A673 (cell line): ENCODE measurements around the gene SV2C.

ENCODE experiments used
- EZH2 ChIP-seq: fragments of 200-600 bp; sonication (generic); IDR thresholded peaks from 2 replicates; pipeline ENCODE4 v1.6.1; 2017; ENCODE audit warnings: borderline replicate concordance, low read depth, mild to moderate bottlenecking, mixed read lengths, antibody characterized with exemption, low read length; ENCODE audit not compliant: poor library complexity, severe bottlenecking
- TF ChIP-seq, protein P1 (sequence below): fragments of 300-800, 200-600 bp; sonication (generic); conservative IDR thresholded peaks from 2 replicates; pipeline ENCODE4 v1.5.1; 2017; ENCODE audit warnings: low read depth, mild to moderate bottlenecking, antibody characterized with exemption, low read length, moderate library complexity, mixed read lengths

DNA sequence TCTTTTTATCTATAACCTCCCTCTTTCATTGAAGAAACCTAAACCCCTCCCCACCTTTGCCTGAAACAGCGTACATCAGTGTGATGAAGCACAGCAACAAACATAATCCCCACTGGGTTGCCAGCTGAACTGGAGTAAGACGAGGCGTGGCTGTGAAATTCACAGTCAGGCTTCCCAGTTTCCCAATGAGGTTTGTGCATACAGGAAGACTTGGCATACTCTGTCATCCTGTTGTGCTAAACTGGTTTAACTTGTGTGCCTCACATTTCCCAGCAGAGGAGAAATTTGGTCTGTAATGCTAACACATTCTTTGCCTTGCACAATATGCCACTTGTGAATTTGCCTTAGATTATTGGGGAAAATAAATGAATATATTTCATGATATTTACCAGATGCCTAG is 121.5 kb downstream of the SV2C start:
- TF ChIP-seq EZH2: no peak
- TF ChIP-seq, protein P1, sequence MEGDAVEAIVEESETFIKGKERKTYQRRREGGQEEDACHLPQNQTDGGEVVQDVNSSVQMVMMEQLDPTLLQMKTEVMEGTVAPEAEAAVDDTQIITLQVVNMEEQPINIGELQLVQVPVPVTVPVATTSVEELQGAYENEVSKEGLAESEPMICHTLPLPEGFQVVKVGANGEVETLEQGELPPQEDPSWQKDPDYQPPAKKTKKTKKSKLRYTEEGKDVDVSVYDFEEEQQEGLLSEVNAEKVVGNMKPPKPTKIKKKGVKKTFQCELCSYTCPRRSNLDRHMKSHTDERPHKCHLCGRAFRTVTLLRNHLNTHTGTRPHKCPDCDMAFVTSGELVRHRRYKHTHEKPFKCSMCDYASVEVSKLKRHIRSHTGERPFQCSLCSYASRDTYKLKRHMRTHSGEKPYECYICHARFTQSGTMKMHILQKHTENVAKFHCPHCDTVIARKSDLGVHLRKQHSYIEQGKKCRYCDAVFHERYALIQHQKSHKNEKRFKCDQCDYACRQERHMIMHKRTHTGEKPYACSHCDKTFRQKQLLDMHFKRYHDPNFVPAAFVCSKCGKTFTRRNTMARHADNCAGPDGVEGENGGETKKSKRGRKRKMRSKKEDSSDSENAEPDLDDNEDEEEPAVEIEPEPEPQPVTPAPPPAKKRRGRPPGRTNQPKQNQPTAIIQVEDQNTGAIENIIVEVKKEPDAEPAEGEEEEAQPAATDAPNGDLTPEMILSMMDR: no peak
